Measurements from ENCODE around the gene DMRT2. TPM values are rescaled to one million over a fixed set of nuclear protein-coding genes. Genes with fewer than 3 reads are reported as not detected.
A peak's percentile ranks its signal among the peaks of the same experiment; 100 is the strongest.

Gene DMRT2
- total RNA-seq, 1 experiment from 2014 or later: not detected

GRCh38 chr9:1100945-1101344 is 50.8 kb downstream of the DMRT2 start:
- Histone ChIP-seq H2BK120ac (ENCODE audit: low read depth, low read length, poor library complexity, severe bottlenecking) (no peak overlapping the region), H4K5ac (ENCODE audit: insufficient read length, low read depth, low read length) (no peak overlapping the region), H2BK5ac (ENCODE audit: insufficient read length, low read length) (no peak overlapping the region), H3K9ac (ENCODE audit: extremely low read depth, insufficient read length, low read length) (no peak overlapping the region), H2BK20ac (ENCODE audit: low read depth, low read length, poor library complexity, severe bottlenecking) (no peak overlapping the region), H3T11ph (ENCODE audit: low read length) (no peak overlapping the region), H2AFZ (ENCODE audit: low read length) (no peak overlapping the region), H3K4ac (ENCODE audit: low read depth, low read length) (no peak overlapping the region), H2BK12ac (ENCODE audit: insufficient read length, low read depth, low read length) (no peak overlapping the region), H4K20me1 (ENCODE audit: control insufficient read depth, insufficient read depth, insufficient read length) (no peaks in the 10 kb centered on the region), H3K14ac (ENCODE audit: insufficient read depth, low read length) (no peak overlapping the region), H4K91ac (ENCODE audit: insufficient read length, low read depth, low read length) (no peak overlapping the region), H3K56ac (ENCODE audit: insufficient read length, low read depth, low read length) (no peak overlapping the region), H2AK5ac (ENCODE audit: insufficient read length, low read length) (no peak overlapping the region), H2BK15ac (ENCODE audit: low read depth, low read length) (no peak overlapping the region), H3K27me3 (ENCODE audit: insufficient read depth, low read length) (no peaks in the 10 kb centered on the region), H3K4me2 (ENCODE audit: insufficient read depth, insufficient read length, low read length) (no peak overlapping the region), H3K23ac (ENCODE audit: insufficient read length, low read depth, low read length) (no peak overlapping the region), H3K27ac (ENCODE audit: insufficient read length, low read depth, low read length) (no peak overlapping the region), H3K18ac (ENCODE audit: insufficient read length, low read depth, low read length) (no peak overlapping the region), H3K79me1 (ENCODE audit: insufficient read depth, low read depth, low read length, poor library complexity, severe bottlenecking) (no peaks in the 10 kb centered on the region), H3K23me2 (ENCODE audit: insufficient read length, low read depth, low read length, poor library complexity, severe bottlenecking) (no peaks in the 10 kb centered on the region), H4K8ac (replicated peaks; ENCODE audit: insufficient read length, low read depth, low read length) (no peak overlapping the region), H3K79me2 (ENCODE audit: insufficient read depth, low read length) (no peaks in the 10 kb centered on the region), H3K9me3 (ENCODE audit: control insufficient read depth, low read depth, low read length) (peaks cover 4% of the 10 kb centered on the region), H3K4me1 (ENCODE audit: insufficient read depth, low read length) (no peaks in the 10 kb centered on the region)
- WGBS (ENCODE audit: extremely low coverage, insufficient read length, low lambda C conversion rate): no CpG with 5 or more reads among the region's 10 CpGs
- H3K27me3 Mint-ChIP-seq (ENCODE audit: low read depth): peaks cover 16% of the 10 kb centered on the region
- peaks cover 12 to 27% of the 10 kb centered on the region in 2 experiments for H3K9me3 Mint-ChIP-seq
- peaks cover 0 to 11% of the 10 kb centered on the region in 2 experiments; a peak in 2 of 4 replicates for H3K4me1 Mint-ChIP-seq
- DNase-seq: peak; percentile 33
- H3K27ac Mint-ChIP-seq: no peak overlapping the region
- peak; percentile 64 for TF ChIP-seq CTCF (conservative IDR thresholded peaks at IDR 0.05)
- no peak overlapping the region for H3K4me3 Mint-ChIP-seq
- peaks cover 0 to 3% (median 2%) of the 10 kb centered on the region in 3 experiments; a peak in 1 of 7 replicates for H3K36me3 Mint-ChIP-seq (ENCODE audit: insufficient read depth in 1 of 3, low read depth in 3 of 3)
